Measurements from ENCODE around the gene CHRNB2.

- no peak for TF ChIP-seq CTCF (optimal IDR thresholded peaks at IDR 0.05 in 1 of 3, IDR thresholded peaks at IDR 0.05 in 1 of 3, conservative IDR thresholded peaks at IDR 0.05 in 1 of 3; ENCODE audit: extremely low read depth in 1 of 3, insufficient read depth in 2 of 3, low read length in 3 of 3)
- no peak for TF ChIP-seq EZH2 (IDR thresholded peaks at IDR 0.05; ENCODE audit: low read length)
These were observed 23.6 kb downstream of the CHRNB2 start for GRCh38 chr1:154591206-154591605.
